HEK293 (cell line): ENCODE measurements around the gene SLC8A1.

Experiments used
- CTCF ChIA-PET: fragments of 350-600 bp; formaldehyde crosslinking; extraction: SDS; loops from one replicate; lab custom pipeline; 2021; ENCODE audit warnings: antibody characterized with exemption; lab: Yijun Ruan, JAX
- POLR2A ChIA-PET: fragments of 300-600 bp; formaldehyde crosslinking; extraction: SDS; loops from one replicate; lab custom pipeline; 2020; ENCODE audit warnings: antibody characterized with exemption, inconsistent platforms; lab: Yijun Ruan, JAX
- H3K27ac ChIP-seq: fragments of 200-500 bp; sonication (Bioruptor generic); 2 replicates; pipeline ENCODE4 v1.5.1; 2014; ENCODE audit warnings: low read depth, low read length, control low read depth, inconsistent platforms; ENCODE audit errors: extremely low read depth
- H3K36me3 ChIP-seq, 2 experiments: fragments of 200-500 bp in 1 of 2; sonication (Bioruptor generic) in 1 of 2; 1 replicate in 1 of 2; 2 replicates in 1 of 2; pipeline ENCODE4 v1.5.1; 2014 to 2017; ENCODE audit warnings: inconsistent platforms in 2 of 2, low read length in 2 of 2; ENCODE audit not compliant: control insufficient read depth in 2 of 2, insufficient read depth in 1 of 2
- H3K4me1 ChIP-seq: fragments of 200-500 bp; sonication (Bioruptor generic); 2 replicates; pipeline ENCODE4 v1.5.1; 2014; ENCODE audit warnings: mild to moderate bottlenecking, low read length, inconsistent platforms; ENCODE audit not compliant: control insufficient read depth, insufficient read depth
- H3K4me3 ChIP-seq: 2 replicates; pipeline ENCODE4 v1.5.1; 2011; ENCODE audit warnings: low read depth, mild to moderate bottlenecking, control low read depth, low read length, moderate library complexity
- H3K9me3 ChIP-seq: fragments of 200-500 bp; sonication (Bioruptor generic); 2 replicates; pipeline ENCODE4 v1.5.1; 2014; ENCODE audit warnings: low read depth, low read length, inconsistent platforms; ENCODE audit not compliant: control insufficient read depth, insufficient read depth
- HOXC10 ChIP-seq: sonication (generic); formaldehyde crosslinking; IDR thresholded peaks from 2 replicates; pipeline ENCODE4 v1.8.1; 2023; ENCODE audit warnings: mild to moderate bottlenecking, missing genetic modification reagents
- IKZF3 ChIP-seq: fragments of 450-650 bp; IDR thresholded peaks from 2 replicates; pipeline ENCODE4 v1.5.0; 2018; ENCODE audit warnings: missing biosample characterization, mild to moderate bottlenecking, missing genetic modification characterization, moderate library complexity
- PRDM10 ChIP-seq: fragments of 450-650 bp; formaldehyde crosslinking; IDR thresholded peaks from 2 replicates; pipeline ENCODE4 v1.5.1; 2016; ENCODE audit warnings: missing biosample characterization, missing genetic modification characterization
- ZBTB20 ChIP-seq: fragments of 450-650 bp; formaldehyde crosslinking; IDR thresholded peaks from 2 replicates; pipeline ENCODE4 v1.5.1; 2016; ENCODE audit warnings: missing biosample characterization, missing genetic modification characterization
- ZBTB7A ChIP-seq: fragments of 450-650 bp; formaldehyde crosslinking; IDR thresholded peaks from 2 replicates; pipeline ENCODE4 v1.5.1; 2016; ENCODE audit warnings: low read depth, missing biosample characterization, missing genetic modification characterization
- ZNF114 ChIP-seq: fragments of 450-650 bp; formaldehyde crosslinking; IDR thresholded peaks from 2 replicates; pipeline ENCODE4 v1.5.0; 2017; ENCODE audit warnings: missing biosample characterization, missing genetic modification characterization
- ZNF175 ChIP-seq: fragments of 450-650 bp; formaldehyde crosslinking; IDR thresholded peaks from 2 replicates; pipeline ENCODE4 v1.5.1; 2016; ENCODE audit warnings: missing biosample characterization, missing genetic modification characterization
- ZNF23 ChIP-seq: fragments of 450-650 bp; formaldehyde crosslinking; IDR thresholded peaks from 2 replicates; pipeline ENCODE4 v1.5.1; 2016; ENCODE audit warnings: missing biosample characterization, missing genetic modification characterization, borderline replicate concordance
- ZNF24 ChIP-seq: fragments of 450-650 bp; formaldehyde crosslinking; IDR thresholded peaks from 2 replicates; pipeline ENCODE4 v1.5.1; 2016; ENCODE audit warnings: missing biosample characterization, missing genetic modification characterization
- ZNF248 ChIP-seq: fragments of 450-650 bp; formaldehyde crosslinking; IDR thresholded peaks from 2 replicates; pipeline ENCODE4 v1.5.1; 2017; ENCODE audit warnings: missing biosample characterization, missing genetic modification characterization
- ZNF311 ChIP-seq: fragments of 450-650 bp; formaldehyde crosslinking; IDR thresholded peaks from 2 replicates; pipeline ENCODE4 v1.5.1; 2017; ENCODE audit warnings: missing biosample characterization, missing genetic modification characterization, borderline replicate concordance
- ZNF416 ChIP-seq: fragments of 450-650 bp; formaldehyde crosslinking; IDR thresholded peaks from 2 replicates; pipeline ENCODE4 v1.5.1; 2016; ENCODE audit warnings: missing biosample characterization, missing genetic modification characterization
- ZNF530 ChIP-seq: fragments of 450-650 bp; formaldehyde crosslinking; IDR thresholded peaks from 2 replicates; pipeline ENCODE4 v1.5.1; 2016; ENCODE audit warnings: low read depth, missing biosample characterization, missing genetic modification characterization
- ZNF549 ChIP-seq: fragments of 450-650 bp; IDR thresholded peaks from 2 replicates; pipeline ENCODE4 v1.5.1; 2018; ENCODE audit warnings: missing biosample characterization, missing genetic modification characterization, mild to moderate bottlenecking, inconsistent platforms, moderate library complexity
- ZNF558 ChIP-seq: fragments of 450-650 bp; formaldehyde crosslinking; IDR thresholded peaks from 2 replicates; pipeline ENCODE4 v1.5.1; 2016; ENCODE audit warnings: missing biosample characterization, missing genetic modification characterization
- ZNF585B ChIP-seq: fragments of 450-650 bp; formaldehyde crosslinking; IDR thresholded peaks from 2 replicates; pipeline ENCODE4 v1.5.1; 2016; ENCODE audit warnings: missing biosample characterization, missing genetic modification characterization
- ZNF624 ChIP-seq: fragments of 450-650 bp; formaldehyde crosslinking; IDR thresholded peaks from 2 replicates; pipeline ENCODE4 v1.5.1; 2017; ENCODE audit warnings: missing biosample characterization, missing genetic modification characterization
- ZNF664 ChIP-seq: fragments of 450-650 bp; formaldehyde crosslinking; IDR thresholded peaks from 2 replicates; pipeline ENCODE4 v1.5.1; 2016; ENCODE audit warnings: missing biosample characterization, missing genetic modification characterization
- ZNF785 ChIP-seq: fragments of 450-650 bp; formaldehyde crosslinking; IDR thresholded peaks from 2 replicates; pipeline ENCODE4 v1.5.1; 2016; ENCODE audit warnings: missing biosample characterization, missing genetic modification characterization
- ZSCAN23 ChIP-seq: fragments of 450-650 bp; formaldehyde crosslinking; IDR thresholded peaks from 2 replicates; pipeline ENCODE4 v1.5.1; 2016; ENCODE audit warnings: missing biosample characterization, missing genetic modification characterization
- ZSCAN5A ChIP-seq: fragments of 450-650 bp; formaldehyde crosslinking; IDR thresholded peaks from 2 replicates; pipeline ENCODE4 v1.5.1; 2016; ENCODE audit warnings: missing biosample characterization, missing genetic modification characterization
- TF ChIP-seq, protein P1 (sequence below): fragments of 450-650 bp; formaldehyde crosslinking; conservative IDR thresholded peaks from 2 replicates; pipeline ENCODE4 v1.5.1; 2016; ENCODE audit warnings: low read depth, missing biosample characterization, missing genetic modification characterization
- TF ChIP-seq, protein P2 (sequence below): fragments of 450-650 bp; formaldehyde crosslinking; IDR thresholded peaks from 2 replicates; pipeline ENCODE4 v1.5.1; 2016; ENCODE audit warnings: missing biosample characterization, missing genetic modification characterization
- TF ChIP-seq, protein P3 (sequence below): fragments of 450-650 bp; formaldehyde crosslinking; IDR thresholded peaks from 2 replicates; pipeline ENCODE4 v1.5.1; 2016; ENCODE audit warnings: missing biosample characterization, missing genetic modification characterization

Gene SLC8A1

DNA sequence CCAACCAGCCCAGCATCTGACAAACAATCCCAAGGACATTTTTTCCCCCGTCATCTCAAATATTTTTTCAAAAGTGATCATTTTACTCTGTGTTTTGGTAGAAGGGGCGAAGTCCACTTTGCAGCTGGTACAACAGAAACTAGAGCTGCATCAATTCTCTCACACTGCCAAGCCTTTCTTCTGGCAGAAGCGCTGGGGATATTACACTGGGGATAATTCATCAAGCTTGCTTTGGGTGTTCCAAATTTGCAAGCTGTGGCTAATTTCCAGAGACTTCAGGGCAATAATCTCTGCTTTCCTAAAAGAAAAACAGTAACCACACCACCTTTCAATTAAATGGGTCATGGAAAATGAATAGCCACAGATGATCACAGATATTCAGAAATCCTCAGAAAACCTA, 238.3 kb downstream of the SLC8A1 start (continued):
- no peak for TF ChIP-seq ZSCAN5A (tag by site-specific recombination)

DNA sequence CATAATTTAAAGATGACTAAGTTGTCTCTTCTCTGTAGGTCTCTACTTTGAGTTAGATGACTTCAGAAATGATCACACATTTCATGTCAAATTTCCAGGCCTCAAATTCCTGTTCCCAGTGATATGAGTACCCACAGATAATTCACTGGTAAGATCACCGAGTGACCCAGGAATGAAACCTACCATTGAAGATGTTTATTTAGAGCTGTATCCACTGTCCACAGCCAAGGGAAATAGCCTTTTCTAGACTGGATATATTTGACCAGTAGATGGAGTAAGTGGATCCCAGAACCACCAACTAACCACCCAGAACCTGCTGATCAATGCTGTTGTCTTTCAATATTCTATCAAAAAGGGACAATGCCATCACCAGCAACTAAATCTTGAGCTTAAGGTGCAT, 238.8 kb downstream of the SLC8A1 start:
- ChIA-PET CTCF (interaction anchor here (0.6 to 1.1 kb wide), 5 partner anchors 13 to 1568 kb away, joined by 3 to 5 read pairs (median 3); no protein-coding TSS in a partner anchor), POLR2A (no interaction called here)
- Histone ChIP-seq H3K4me3 (no peak overlapping the region), H3K4me1 (no peaks in the 10 kb centered on the region), H3K36me3 (no peaks in the 10 kb centered on the region), H3K9me3 (no peaks in the 10 kb centered on the region), H3K27ac (no peak overlapping the region)
- TF ChIP-seq ZNF530 (tag by site-specific recombination) (no peak), ZSCAN23 (tag by site-specific recombination) (no peak), ZNF311 (no peak), ZNF248 (tag by site-specific recombination) (no peak), HOXC10 (CRISPR knock-in tag) (no peak), ZBTB20 (tag by site-specific recombination) (no peak), ZBTB7A (tag by site-specific recombination) (no peak), ZNF23 (no peak), ZNF785 (tag by site-specific recombination) (no peak), ZNF585B (tag by site-specific recombination) (no peak), ZNF24 (tag by site-specific recombination) (no peak), ZNF549 (tag by site-specific recombination) (no peak), ZNF175 (tag by site-specific recombination) (no peak), ZNF624 (tag by site-specific recombination) (no peak), ZNF664 (no peak)
- TF ChIP-seq, protein P1, sequence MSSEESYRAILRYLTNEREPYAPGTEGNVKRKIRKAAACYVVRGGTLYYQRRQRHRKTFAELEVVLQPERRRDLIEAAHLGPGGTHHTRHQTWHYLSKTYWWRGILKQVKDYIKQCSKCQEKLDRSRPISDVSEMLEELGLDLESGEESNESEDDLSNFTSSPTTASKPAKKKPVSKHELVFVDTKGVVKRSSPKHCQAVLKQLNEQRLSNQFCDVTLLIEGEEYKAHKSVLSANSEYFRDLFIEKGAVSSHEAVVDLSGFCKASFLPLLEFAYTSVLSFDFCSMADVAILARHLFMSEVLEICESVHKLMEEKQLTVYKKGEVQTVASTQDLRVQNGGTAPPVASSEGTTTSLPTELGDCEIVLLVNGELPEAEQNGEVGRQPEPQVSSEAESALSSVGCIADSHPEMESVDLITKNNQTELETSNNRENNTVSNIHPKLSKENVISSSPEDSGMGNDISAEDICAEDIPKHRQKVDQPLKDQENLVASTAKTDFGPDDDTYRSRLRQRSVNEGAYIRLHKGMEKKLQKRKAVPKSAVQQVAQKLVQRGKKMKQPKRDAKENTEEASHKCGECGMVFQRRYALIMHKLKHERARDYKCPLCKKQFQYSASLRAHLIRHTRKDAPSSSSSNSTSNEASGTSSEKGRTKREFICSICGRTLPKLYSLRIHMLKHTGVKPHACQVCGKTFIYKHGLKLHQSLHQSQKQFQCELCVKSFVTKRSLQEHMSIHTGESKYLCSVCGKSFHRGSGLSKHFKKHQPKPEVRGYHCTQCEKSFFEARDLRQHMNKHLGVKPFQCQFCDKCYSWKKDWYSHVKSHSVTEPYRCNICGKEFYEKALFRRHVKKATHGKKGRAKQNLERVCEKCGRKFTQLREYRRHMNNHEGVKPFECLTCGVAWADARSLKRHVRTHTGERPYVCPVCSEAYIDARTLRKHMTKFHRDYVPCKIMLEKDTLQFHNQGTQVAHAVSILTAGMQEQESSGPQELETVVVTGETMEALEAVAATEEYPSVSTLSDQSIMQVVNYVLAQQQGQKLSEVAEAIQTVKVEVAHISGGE (tag by site-specific recombination) = no peak
- TF ChIP-seq, protein P2, sequence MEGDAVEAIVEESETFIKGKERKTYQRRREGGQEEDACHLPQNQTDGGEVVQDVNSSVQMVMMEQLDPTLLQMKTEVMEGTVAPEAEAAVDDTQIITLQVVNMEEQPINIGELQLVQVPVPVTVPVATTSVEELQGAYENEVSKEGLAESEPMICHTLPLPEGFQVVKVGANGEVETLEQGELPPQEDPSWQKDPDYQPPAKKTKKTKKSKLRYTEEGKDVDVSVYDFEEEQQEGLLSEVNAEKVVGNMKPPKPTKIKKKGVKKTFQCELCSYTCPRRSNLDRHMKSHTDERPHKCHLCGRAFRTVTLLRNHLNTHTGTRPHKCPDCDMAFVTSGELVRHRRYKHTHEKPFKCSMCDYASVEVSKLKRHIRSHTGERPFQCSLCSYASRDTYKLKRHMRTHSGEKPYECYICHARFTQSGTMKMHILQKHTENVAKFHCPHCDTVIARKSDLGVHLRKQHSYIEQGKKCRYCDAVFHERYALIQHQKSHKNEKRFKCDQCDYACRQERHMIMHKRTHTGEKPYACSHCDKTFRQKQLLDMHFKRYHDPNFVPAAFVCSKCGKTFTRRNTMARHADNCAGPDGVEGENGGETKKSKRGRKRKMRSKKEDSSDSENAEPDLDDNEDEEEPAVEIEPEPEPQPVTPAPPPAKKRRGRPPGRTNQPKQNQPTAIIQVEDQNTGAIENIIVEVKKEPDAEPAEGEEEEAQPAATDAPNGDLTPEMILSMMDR (tag by site-specific recombination) = no peak
- TF ChIP-seq, all 188 proteins: peak for 0

DNA sequence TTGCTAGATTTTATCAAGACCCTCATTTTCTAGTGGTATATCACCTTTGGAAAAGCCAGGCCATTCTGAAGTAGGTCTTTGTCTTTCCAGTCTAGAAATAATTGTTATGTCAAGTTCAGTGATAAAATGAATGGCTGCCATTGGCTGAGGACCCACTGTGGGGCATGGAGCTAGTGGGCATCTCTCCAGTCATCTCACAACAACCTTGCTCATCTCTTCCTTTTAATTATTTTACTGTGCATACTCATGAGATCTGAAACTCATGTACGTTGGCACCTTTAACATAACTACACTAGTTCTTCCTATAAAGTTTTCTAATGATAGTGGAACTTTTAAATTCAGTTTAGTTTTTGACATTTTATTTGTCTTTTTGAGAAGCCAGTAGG, 240.9 kb downstream of the SLC8A1 start:
- Histone ChIP-seq H3K4me1 (no peaks in the 10 kb centered on the region), H3K9me3 (no peaks in the 10 kb centered on the region), H3K27ac (no peak overlapping the region), H3K4me3 (no peak overlapping the region), H3K36me3 (no peaks in the 10 kb centered on the region)
- POLR2A ChIA-PET = no interaction called here
- CTCF ChIA-PET = no interaction called here
- TF ChIP-seq ZNF416 (tag by site-specific recombination) (no peak), PRDM10 (tag by site-specific recombination) (no peak), HOXC10 (CRISPR knock-in tag) (no peak), ZNF114 (tag by site-specific recombination) (no peak), ZNF558 (tag by site-specific recombination) (no peak), ZSCAN23 (tag by site-specific recombination) (no peak), IKZF3 (tag by site-specific recombination) (no peak)
- TF ChIP-seq, protein P3, sequence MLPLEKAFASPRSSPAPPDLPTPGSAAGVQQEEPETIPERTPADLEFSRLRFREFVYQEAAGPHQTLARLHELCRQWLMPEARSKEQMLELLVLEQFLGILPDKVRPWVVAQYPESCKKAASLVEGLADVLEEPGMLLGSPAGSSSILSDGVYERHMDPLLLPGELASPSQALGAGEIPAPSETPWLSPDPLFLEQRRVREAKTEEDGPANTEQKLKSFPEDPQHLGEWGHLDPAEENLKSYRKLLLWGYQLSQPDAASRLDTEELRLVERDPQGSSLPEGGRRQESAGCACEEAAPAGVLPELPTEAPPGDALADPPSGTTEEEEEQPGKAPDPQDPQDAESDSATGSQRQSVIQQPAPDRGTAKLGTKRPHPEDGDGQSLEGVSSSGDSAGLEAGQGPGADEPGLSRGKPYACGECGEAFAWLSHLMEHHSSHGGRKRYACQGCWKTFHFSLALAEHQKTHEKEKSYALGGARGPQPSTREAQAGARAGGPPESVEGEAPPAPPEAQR (tag by site-specific recombination) = no peak
